Lung (tissue), 12 donors: ENCODE measurements around the gene RIPOR1. TPM values are rescaled to one million over a fixed set of nuclear protein-coding genes. Genes with fewer than 3 reads are reported as not detected.

Source experiments
- ATAC-seq: fragments of 200-7000 bp; cut with Tn5 transposase; one replicate; pipeline ENCODE4 v1.9.1; 2020; ENCODE audit warnings: moderate number of reproducible peaks; ENCODE audit not compliant: insufficient read depth, low FRiP score
- DNase-seq, 3 donors: peaks; one replicate each; pipeline ENCODE4 v3.0.0-alpha.2; 2013 to 2017
- H3K27ac ChIP-seq, 2 donors: one replicate each; pipeline ENCODE4 v1.5.1; 2013; ENCODE audit warnings: mild to moderate bottlenecking in 2 of 2, moderate library complexity in 2 of 2, control low read depth in 1 of 2, inconsistent platforms in 1 of 2, low read depth in 1 of 2, low read length in 1 of 2
- H3K27me3 ChIP-seq, 3 donors: one replicate each; pipeline ENCODE4 v1.5.1; 2013; ENCODE audit warnings: low read length in 2 of 3; ENCODE audit not compliant: control insufficient read depth in 3 of 3, insufficient read depth in 3 of 3
- H3K36me3 ChIP-seq, 4 donors: one replicate each; pipeline ENCODE4 v1.5.1; 2013; ENCODE audit warnings: low read length in 4 of 4, mild to moderate bottlenecking in 1 of 4, moderate library complexity in 1 of 4; ENCODE audit not compliant: control insufficient read depth in 4 of 4, insufficient read depth in 4 of 4
- H3K4me1 ChIP-seq, 5 donors: one replicate each; pipeline ENCODE4 v1.5.1; 2013; ENCODE audit warnings: low read length in 5 of 5, mild to moderate bottlenecking in 2 of 5, moderate library complexity in 1 of 5; ENCODE audit not compliant: control insufficient read depth in 5 of 5, insufficient read depth in 5 of 5
- H3K4me3 ChIP-seq: one replicate; pipeline ENCODE4 v1.5.1; 2013; ENCODE audit warnings: mild to moderate bottlenecking, control low read depth, moderate library complexity
- H3K9ac ChIP-seq, 2 donors: one replicate each; pipeline ENCODE4 v1.5.1; 2013; ENCODE audit warnings: low read length in 2 of 2, control low read depth in 1 of 2; ENCODE audit not compliant: insufficient read depth in 1 of 2
- H3K9me3 ChIP-seq, 4 donors: one replicate each; pipeline ENCODE4 v1.5.1; 2013; ENCODE audit warnings: low read length in 3 of 4, mild to moderate bottlenecking in 1 of 4, moderate library complexity in 1 of 4; ENCODE audit not compliant: control insufficient read depth in 4 of 4, insufficient read depth in 3 of 4
- WGBS, 2 donors: extraction: QIAGEN DNeasy Blood & Tissue Kit; methylation state at CpG; one replicate each; pipeline ENCODE4 v1.1.7; 2013; 5-methylcytosine and 5-hydroxymethylcytosine counted together
- polyA plus RNA-seq, 2 donors: library from polyadenylated mRNA; stranded (reverse); fragments of 200-250 nt; gene quantifications; one replicate each; pipeline ENCODE4 v1.2.1, GENCODE V29; 2013
- total RNA-seq, 2 donors: library from RNA; depleted of rRNA in 1 of 2; stranded (reverse); fragments of >200 nt in 1 of 2; gene quantifications; one replicate each; pipeline ENCODE4 v1.2.1, GENCODE V29; 2014 to 2021
- TF ChIP-seq, protein P1 (sequence below): IDR thresholded peaks from 2 replicates; pipeline ENCODE4 v1.5.1; 2012; ENCODE audit warnings: mild to moderate bottlenecking; ENCODE audit errors: control extremely low read depth, extremely low read depth
- donor health status: control.
- donor health status: control.
- donor health status: Bipolar disorder and iron deficiency.
- donor health status: healthy.
- donor health status: DM: yes; HTN: yes; CAD: no.

Gene RIPOR1
- total and polyA plus RNA-seq, 4 donors, result 44.1 to 122 (median 70.4) TPM

DNA sequence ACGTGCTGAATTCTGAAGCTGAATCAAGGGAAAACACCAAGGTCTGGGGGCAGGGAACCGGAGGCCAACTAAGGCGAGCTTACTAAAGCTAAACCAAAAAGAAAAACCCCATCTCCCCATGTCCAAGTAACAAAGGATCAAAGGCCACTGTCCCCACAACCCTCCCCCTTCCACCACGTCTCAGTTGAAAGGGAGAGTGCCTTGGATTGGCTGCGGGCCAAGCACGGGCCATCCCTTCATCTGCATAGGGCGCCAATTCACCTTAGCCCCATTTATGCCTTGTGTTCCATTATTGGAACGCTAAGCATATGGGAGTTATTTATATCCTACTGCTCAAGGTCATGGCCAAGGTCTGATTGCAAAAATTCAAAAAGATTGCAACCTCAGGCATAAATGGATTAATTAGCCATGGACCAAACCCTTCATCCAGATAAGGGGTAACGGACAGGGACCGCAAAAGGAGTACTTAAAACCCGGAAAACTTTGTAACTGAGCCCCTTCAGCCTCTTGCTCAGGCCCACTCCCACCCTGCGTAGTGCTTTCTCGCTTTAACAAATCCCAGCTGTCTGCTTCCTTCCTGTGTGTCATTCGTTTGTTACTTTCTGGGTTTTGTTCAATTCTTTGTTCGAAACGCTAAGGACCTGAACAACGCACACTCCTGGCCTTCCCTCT is 46.9 kb upstream of the RIPOR1 start:
- H3K9me3 ChIP-seq, result no peaks in the 10 kb centered on the region
- TF ChIP-seq, protein P1, sequence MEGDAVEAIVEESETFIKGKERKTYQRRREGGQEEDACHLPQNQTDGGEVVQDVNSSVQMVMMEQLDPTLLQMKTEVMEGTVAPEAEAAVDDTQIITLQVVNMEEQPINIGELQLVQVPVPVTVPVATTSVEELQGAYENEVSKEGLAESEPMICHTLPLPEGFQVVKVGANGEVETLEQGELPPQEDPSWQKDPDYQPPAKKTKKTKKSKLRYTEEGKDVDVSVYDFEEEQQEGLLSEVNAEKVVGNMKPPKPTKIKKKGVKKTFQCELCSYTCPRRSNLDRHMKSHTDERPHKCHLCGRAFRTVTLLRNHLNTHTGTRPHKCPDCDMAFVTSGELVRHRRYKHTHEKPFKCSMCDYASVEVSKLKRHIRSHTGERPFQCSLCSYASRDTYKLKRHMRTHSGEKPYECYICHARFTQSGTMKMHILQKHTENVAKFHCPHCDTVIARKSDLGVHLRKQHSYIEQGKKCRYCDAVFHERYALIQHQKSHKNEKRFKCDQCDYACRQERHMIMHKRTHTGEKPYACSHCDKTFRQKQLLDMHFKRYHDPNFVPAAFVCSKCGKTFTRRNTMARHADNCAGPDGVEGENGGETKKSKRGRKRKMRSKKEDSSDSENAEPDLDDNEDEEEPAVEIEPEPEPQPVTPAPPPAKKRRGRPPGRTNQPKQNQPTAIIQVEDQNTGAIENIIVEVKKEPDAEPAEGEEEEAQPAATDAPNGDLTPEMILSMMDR, result no peak
- DNase-seq (peak in 2 of 3 donors; percentile 31 to 33), ATAC-seq (no peak)
- H3K9ac ChIP-seq, result peak overlapping the region in 1 of 2 donors; percentile 69
- H3K27ac ChIP-seq, result peak overlapping the region; percentile 86 to 91
- WGBS, 2 donors, result 3 to 10% methylated on average over 17 of the region's 17 CpGs
- H3K4me3 ChIP-seq, result peak overlapping the region; percentile 53
- H3K27me3 ChIP-seq, result no peaks in the 10 kb centered on the region
- peaks cover 0 to 2% (median 0%) of the 10 kb centered on the region in 4 donors for H3K36me3 ChIP-seq
- H3K4me1 ChIP-seq, result peaks cover 0 to 22% (median 4%) of the 10 kb centered on the region in 5 donors

DNA sequence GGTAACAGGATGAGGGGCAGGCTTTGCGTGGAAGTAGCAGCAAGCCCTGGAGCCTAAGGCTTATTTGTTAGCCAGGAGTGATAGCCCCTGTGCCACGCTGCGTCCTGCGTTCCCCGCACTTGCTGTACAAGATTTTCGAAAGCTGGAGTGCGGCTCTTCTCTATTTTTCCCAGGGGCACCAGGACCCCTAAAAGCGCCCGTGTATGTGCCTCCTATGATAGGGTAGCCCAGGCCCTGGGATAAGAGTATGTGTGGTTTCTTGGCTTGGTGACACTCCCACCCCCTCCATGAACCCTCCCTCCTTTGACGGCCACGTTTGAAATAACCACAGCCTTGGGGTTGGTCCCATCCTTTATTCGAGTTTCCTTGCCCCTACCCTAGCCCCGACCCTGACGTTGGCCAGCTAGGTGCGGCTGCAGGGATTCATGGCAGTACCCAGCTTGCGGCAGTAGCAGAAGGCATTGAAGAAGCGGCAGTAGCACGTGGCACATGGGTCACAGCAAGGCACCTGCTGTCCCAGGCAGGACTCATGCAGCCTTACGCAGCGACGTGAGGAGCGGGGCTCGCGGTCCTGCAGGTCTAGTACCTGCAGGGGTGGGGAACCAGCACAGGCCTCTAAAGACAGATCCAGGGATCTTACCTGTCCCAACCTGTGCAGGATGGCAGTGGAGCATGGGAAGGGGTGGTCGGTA is 46.2 kb upstream of the RIPOR1 start:
- TF ChIP-seq, protein P1, result no peak
- ATAC-seq (no peak), DNase-seq (no peak)
- Histone ChIP-seq H3K9me3 (no peaks in the 10 kb centered on the region), H3K27ac (peak overlapping the region in 1 of 2 donors; percentile 86), H3K9ac (peak overlapping the region in 1 of 2 donors; percentile 69), H3K4me3 (no peak overlapping the region), H3K4me1 (peaks cover 0 to 22% (median 4%) of the 10 kb centered on the region in 5 donors), H3K27me3 (no peaks in the 10 kb centered on the region), H3K36me3 (peaks cover 0 to 2% (median 0%) of the 10 kb centered on the region in 4 donors)
- WGBS, 2 donors, result 65 to 67% methylated on average over 25 of the region's 25 CpGs

DNA sequence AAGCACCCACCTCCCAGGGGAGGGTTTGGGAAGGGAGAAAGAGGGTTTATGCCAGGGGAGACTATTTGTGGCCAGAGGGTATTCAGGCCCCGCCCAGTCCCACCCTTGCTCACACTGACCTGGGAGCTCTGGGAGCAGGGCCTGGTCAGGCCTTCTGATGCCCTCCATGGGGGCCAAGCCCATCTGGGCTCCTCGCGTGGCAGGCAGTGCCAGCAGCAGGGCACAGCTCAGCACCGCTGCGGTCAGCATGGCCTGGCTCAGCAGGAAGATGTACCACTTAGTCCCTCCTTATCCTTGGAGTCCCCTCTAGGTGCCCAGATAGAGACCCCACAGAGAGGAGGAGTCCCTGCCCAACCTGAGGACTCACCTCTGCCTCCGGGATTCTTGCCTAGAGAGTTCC is 45.5 kb upstream of the RIPOR1 start, which contains the start of gene AGRP:
Gene AGRP (minus strand): TSS at position 398 of the 400 bp plus-strand sequence. CDS start 149 bp downstream, at position 249.
- peaks cover 0 to 2% (median 0%) of the 10 kb centered on the region in 4 donors for H3K36me3 ChIP-seq
- H3K4me3 ChIP-seq, result no peak within 1 kb of the TSS
- H3K27me3 ChIP-seq, result no peaks in the 10 kb centered on the region
- no peak within 1 kb of the TSS for H3K9ac ChIP-seq
- no peak for ATAC-seq
- TF ChIP-seq, protein P1, result no peak
- H3K9me3 ChIP-seq, result no peaks in the 10 kb centered on the region
- H3K27ac ChIP-seq, result peak within 1 kb of the TSS in 1 of 2 donors; percentile 13
- H3K4me1 ChIP-seq, result peaks cover 0 to 22% (median 4%) of the 10 kb centered on the region in 5 donors
- WGBS, 2 donors, result 91 to 96% methylated on average over 3 to 6 of the region's 6 CpGs
- no peak for DNase-seq
